ENCODE results near the gene STMN3. TPM values are rescaled to one million over a fixed set of nuclear protein-coding genes. Genes with fewer than 3 reads are reported as not detected.
A peak's percentile ranks its signal among the peaks of the same experiment; 100 is the strongest.

STMN3 gene
- total and polyA plus RNA-seq, 10 of the 15 experiments (the other 5 are each of a cell fraction or from before 2014, with no cell fraction given), result 0.09 to 3.6 (median 1.4) TPM; not detected in 1

DNA sequence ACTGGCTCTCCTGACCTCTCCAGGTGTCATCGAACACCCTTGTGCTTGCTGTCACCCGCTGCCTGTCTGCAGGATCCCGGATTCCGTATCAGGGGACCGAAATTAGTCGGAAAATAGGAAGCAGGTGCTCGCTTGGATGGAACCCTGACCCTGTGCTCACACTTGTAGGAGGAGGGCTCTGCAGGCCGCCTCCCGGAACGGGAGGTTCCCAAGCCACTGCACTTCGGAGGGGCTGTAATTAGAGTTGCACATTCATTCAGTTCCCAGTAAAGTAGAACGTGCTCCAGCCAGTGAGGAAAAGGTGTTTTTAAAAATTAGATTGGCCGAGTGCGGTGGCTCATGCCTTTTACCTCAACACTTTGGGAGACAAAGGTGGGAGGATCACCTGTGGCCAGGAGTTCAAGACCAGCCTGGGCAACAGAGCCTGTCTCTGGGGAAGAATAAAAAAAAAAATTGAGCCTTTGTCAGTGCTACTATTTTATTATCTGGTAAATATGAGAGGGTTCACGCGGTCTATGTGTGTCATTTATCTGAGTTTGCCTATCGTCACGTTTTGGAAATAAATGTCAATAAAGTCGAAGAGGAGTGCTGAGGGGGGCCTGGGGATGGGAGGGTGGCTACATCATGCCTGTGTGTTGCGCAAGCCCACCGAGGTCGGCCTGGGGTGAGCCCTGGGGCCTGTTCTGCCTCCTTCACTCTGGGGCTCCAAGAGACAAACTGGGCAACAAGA lies 24.8 kb downstream of the STMN3 start (continued):
- TF ChIP-seq EGR1 (IDR thresholded peaks at IDR 0.05; ENCODE audit: borderline replicate concordance in 1 of 2, low read depth in 2 of 2, low read length in 2 of 2) (no peak), ZNF207 (IDR thresholded peaks at IDR 0.05; ENCODE audit: borderline replicate concordance) (no peak), NBN (IDR thresholded peaks at IDR 0.05) (peak; percentile 76), TAF1 (IDR thresholded peaks at IDR 0.05; ENCODE audit: borderline replicate concordance, low read depth, low read length) (peak; percentile 93), BCL11A (IDR thresholded peaks at IDR 0.05; ENCODE audit: low read depth, low read length) (0 out of 2 replicates have a peak, but pooled peaks have one; percentile 15), CBX3 (IDR thresholded peaks at IDR 0.05; ENCODE audit: borderline replicate concordance, low read depth) (no peak), CEBPB (IDR thresholded peaks at IDR 0.05; ENCODE audit: borderline replicate concordance in 1 of 2, low read depth in 2 of 2, low read length in 2 of 2) (no peak), BHLHE40 (IDR thresholded peaks at IDR 0.05; ENCODE audit: borderline replicate concordance in 1 of 2, low read depth in 2 of 2, low read length in 1 of 2) (peak; percentile 67 to 76)
- TF ChIP-seq, protein P1, sequence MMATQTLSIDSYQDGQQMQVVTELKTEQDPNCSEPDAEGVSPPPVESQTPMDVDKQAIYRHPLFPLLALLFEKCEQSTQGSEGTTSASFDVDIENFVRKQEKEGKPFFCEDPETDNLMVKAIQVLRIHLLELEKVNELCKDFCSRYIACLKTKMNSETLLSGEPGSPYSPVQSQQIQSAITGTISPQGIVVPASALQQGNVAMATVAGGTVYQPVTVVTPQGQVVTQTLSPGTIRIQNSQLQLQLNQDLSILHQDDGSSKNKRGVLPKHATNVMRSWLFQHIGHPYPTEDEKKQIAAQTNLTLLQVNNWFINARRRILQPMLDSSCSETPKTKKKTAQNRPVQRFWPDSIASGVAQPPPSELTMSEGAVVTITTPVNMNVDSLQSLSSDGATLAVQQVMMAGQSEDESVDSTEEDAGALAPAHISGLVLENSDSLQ (IDR thresholded peaks at IDR 0.05), result no peak
- TF ChIP-seq, protein P2, sequence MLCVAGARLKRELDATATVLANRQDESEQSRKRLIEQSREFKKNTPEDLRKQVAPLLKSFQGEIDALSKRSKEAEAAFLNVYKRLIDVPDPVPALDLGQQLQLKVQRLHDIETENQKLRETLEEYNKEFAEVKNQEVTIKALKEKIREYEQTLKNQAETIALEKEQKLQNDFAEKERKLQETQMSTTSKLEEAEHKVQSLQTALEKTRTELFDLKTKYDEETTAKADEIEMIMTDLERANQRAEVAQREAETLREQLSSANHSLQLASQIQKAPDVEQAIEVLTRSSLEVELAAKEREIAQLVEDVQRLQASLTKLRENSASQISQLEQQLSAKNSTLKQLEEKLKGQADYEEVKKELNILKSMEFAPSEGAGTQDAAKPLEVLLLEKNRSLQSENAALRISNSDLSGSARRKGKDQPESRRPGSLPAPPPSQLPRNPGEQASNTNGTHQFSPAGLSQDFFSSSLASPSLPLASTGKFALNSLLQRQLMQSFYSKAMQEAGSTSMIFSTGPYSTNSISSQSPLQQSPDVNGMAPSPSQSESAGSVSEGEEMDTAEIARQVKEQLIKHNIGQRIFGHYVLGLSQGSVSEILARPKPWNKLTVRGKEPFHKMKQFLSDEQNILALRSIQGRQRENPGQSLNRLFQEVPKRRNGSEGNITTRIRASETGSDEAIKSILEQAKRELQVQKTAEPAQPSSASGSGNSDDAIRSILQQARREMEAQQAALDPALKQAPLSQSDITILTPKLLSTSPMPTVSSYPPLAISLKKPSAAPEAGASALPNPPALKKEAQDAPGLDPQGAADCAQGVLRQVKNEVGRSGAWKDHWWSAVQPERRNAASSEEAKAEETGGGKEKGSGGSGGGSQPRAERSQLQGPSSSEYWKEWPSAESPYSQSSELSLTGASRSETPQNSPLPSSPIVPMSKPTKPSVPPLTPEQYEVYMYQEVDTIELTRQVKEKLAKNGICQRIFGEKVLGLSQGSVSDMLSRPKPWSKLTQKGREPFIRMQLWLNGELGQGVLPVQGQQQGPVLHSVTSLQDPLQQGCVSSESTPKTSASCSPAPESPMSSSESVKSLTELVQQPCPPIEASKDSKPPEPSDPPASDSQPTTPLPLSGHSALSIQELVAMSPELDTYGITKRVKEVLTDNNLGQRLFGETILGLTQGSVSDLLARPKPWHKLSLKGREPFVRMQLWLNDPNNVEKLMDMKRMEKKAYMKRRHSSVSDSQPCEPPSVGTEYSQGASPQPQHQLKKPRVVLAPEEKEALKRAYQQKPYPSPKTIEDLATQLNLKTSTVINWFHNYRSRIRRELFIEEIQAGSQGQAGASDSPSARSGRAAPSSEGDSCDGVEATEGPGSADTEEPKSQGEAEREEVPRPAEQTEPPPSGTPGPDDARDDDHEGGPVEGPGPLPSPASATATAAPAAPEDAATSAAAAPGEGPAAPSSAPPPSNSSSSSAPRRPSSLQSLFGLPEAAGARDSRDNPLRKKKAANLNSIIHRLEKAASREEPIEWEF (IDR thresholded peaks at IDR 0.05; ENCODE audit: insufficient replicate concordance, low read depth, low read length), result no peak
- TF ChIP-seq, protein P3, sequence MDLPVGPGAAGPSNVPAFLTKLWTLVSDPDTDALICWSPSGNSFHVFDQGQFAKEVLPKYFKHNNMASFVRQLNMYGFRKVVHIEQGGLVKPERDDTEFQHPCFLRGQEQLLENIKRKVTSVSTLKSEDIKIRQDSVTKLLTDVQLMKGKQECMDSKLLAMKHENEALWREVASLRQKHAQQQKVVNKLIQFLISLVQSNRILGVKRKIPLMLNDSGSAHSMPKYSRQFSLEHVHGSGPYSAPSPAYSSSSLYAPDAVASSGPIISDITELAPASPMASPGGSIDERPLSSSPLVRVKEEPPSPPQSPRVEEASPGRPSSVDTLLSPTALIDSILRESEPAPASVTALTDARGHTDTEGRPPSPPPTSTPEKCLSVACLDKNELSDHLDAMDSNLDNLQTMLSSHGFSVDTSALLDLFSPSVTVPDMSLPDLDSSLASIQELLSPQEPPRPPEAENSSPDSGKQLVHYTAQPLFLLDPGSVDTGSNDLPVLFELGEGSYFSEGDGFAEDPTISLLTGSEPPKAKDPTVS (IDR thresholded peaks at IDR 0.05; ENCODE audit: low read depth, low read length), result peak; percentile 50; the same call in 1 of the 2 replicates
- TF ChIP-seq, protein P4, sequence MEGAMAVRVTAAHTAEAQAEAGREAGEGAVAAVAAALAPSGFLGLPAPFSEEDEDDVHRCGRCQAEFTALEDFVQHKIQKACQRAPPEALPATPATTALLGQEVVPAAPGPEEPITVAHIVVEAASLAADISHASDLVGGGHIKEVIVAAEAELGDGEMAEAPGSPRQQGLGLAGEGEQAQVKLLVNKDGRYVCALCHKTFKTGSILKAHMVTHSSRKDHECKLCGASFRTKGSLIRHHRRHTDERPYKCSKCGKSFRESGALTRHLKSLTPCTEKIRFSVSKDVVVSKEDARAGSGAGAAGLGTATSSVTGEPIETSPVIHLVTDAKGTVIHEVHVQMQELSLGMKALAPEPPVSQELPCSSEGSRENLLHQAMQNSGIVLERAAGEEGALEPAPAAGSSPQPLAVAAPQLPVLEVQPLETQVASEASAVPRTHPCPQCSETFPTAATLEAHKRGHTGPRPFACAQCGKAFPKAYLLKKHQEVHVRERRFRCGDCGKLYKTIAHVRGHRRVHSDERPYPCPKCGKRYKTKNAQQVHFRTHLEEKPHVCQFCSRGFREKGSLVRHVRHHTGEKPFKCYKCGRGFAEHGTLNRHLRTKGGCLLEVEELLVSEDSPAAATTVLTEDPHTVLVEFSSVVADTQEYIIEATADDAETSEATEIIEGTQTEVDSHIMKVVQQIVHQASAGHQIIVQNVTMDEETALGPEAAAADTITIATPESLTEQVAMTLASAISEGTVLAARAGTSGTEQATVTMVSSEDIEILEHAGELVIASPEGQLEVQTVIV (IDR thresholded peaks at IDR 0.05; ENCODE audit: borderline replicate concordance, partially characterized antibody), result no peak
- TF ChIP-seq, protein P5, sequence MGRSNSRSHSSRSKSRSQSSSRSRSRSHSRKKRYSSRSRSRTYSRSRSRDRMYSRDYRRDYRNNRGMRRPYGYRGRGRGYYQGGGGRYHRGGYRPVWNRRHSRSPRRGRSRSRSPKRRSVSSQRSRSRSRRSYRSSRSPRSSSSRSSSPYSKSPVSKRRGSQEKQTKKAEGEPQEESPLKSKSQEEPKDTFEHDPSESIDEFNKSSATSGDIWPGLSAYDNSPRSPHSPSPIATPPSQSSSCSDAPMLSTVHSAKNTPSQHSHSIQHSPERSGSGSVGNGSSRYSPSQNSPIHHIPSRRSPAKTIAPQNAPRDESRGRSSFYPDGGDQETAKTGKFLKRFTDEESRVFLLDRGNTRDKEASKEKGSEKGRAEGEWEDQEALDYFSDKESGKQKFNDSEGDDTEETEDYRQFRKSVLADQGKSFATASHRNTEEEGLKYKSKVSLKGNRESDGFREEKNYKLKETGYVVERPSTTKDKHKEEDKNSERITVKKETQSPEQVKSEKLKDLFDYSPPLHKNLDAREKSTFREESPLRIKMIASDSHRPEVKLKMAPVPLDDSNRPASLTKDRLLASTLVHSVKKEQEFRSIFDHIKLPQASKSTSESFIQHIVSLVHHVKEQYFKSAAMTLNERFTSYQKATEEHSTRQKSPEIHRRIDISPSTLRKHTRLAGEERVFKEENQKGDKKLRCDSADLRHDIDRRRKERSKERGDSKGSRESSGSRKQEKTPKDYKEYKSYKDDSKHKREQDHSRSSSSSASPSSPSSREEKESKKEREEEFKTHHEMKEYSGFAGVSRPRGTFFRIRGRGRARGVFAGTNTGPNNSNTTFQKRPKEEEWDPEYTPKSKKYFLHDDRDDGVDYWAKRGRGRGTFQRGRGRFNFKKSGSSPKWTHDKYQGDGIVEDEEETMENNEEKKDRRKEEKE (IDR thresholded peaks at IDR 0.05), result no peak
